ENCODE data around the gene NFIA. TPM values are rescaled to one million over a fixed set of nuclear protein-coding genes. Genes with fewer than 3 reads are reported as not detected.

The NFIA gene
- total RNA-seq, 1 experiment from 2014 or later = 38.6 TPM

GRCh38 chr1:61433646-61434045 is 351.3 kb downstream of the NFIA start:
- intact Hi-C loops (cut with micrococcal nuclease; ENCODE audit: unreplicated experiment) = no loop called here
- TF ChIP-seq CTCF (IDR thresholded peaks at IDR 0.05; ENCODE audit: unreplicated experiment) = no peak
- Mint-ChIP-seq H3K4me1 (ENCODE audit: low read depth, unreplicated experiment) (peaks cover 50% of the 10 kb centered on the region), H3K4me3 (ENCODE audit: low read depth, unreplicated experiment) (no peak overlapping the region), H3K27ac (ENCODE audit: unreplicated experiment) (peak overlapping the region; percentile 3), H3K27me3 (ENCODE audit: unreplicated experiment) (no peaks in the 10 kb centered on the region), H3K36me3 (ENCODE audit: insufficient read depth, unreplicated experiment) (no peaks in the 10 kb centered on the region), H3K9me3 (ENCODE audit: low read depth, unreplicated experiment) (no peaks in the 10 kb centered on the region)
- BruUV-seq (replicated peaks) = no TSS peak
- no peak for DNase-seq
- CTCF ChIA-PET = no interaction called here

- peak overlapping the region; percentile 3 for H3K27ac Mint-ChIP-seq (ENCODE audit: unreplicated experiment)
- H3K9me3 Mint-ChIP-seq (ENCODE audit: low read depth, unreplicated experiment) = no peaks in the 10 kb centered on the region
- intact Hi-C loops (cut with micrococcal nuclease; ENCODE audit: unreplicated experiment) = no loop called here
- CTCF ChIA-PET = no interaction called here
- H3K4me3 Mint-ChIP-seq (ENCODE audit: low read depth, unreplicated experiment) = no peak overlapping the region
- no TSS peak for BruUV-seq (replicated peaks)
- no peak for TF ChIP-seq CTCF (IDR thresholded peaks at IDR 0.05; ENCODE audit: unreplicated experiment)
- peaks cover 56% of the 10 kb centered on the region for H3K4me1 Mint-ChIP-seq (ENCODE audit: low read depth, unreplicated experiment)
- peak; percentile 32 for DNase-seq
- H3K36me3 Mint-ChIP-seq (ENCODE audit: insufficient read depth, unreplicated experiment) = no peaks in the 10 kb centered on the region
- H3K27me3 Mint-ChIP-seq (ENCODE audit: unreplicated experiment) = no peaks in the 10 kb centered on the region
Measured at GRCh38 chr1:61434276-61434675, 351.9 kb downstream of the NFIA start.

- no peaks in the 10 kb centered on the region for H3K36me3 Mint-ChIP-seq (ENCODE audit: insufficient read depth, unreplicated experiment)
- CTCF ChIA-PET = no interaction called here
- BruUV-seq (replicated peaks) = no TSS peak
- DNase-seq = no peak
- no peak for TF ChIP-seq CTCF (IDR thresholded peaks at IDR 0.05; ENCODE audit: unreplicated experiment)
- no peak overlapping the region for H3K27ac Mint-ChIP-seq (ENCODE audit: unreplicated experiment)
- H3K9me3 Mint-ChIP-seq (ENCODE audit: low read depth, unreplicated experiment) = no peaks in the 10 kb centered on the region
- no peaks in the 10 kb centered on the region for H3K27me3 Mint-ChIP-seq (ENCODE audit: unreplicated experiment)
- peaks cover 60% of the 10 kb centered on the region for H3K4me1 Mint-ChIP-seq (ENCODE audit: low read depth, unreplicated experiment)
- no peak overlapping the region for H3K4me3 Mint-ChIP-seq (ENCODE audit: low read depth, unreplicated experiment)
- intact Hi-C loops (cut with micrococcal nuclease; ENCODE audit: unreplicated experiment) = loop anchor here (5.0 kb wide), 1 partner anchor 148 kb away; no protein-coding TSS in a partner anchor
Measured at GRCh38 chr1:61435226-61435625, 352.9 kb downstream of the NFIA start.

- no peaks in the 10 kb centered on the region for H3K27me3 Mint-ChIP-seq (ENCODE audit: unreplicated experiment)
- H3K4me1 Mint-ChIP-seq (ENCODE audit: low read depth, unreplicated experiment) = peaks cover 60% of the 10 kb centered on the region
- TF ChIP-seq CTCF (IDR thresholded peaks at IDR 0.05; ENCODE audit: unreplicated experiment) = no peak
- no TSS peak for BruUV-seq (replicated peaks)
- H3K36me3 Mint-ChIP-seq (ENCODE audit: insufficient read depth, unreplicated experiment) = no peaks in the 10 kb centered on the region
- intact Hi-C loops (cut with micrococcal nuclease; ENCODE audit: unreplicated experiment) = loop anchor here (5.0 kb wide), 1 partner anchor 149 kb away; no protein-coding TSS in a partner anchor
- H3K9me3 Mint-ChIP-seq (ENCODE audit: low read depth, unreplicated experiment) = no peaks in the 10 kb centered on the region
- no peak overlapping the region for H3K4me3 Mint-ChIP-seq (ENCODE audit: low read depth, unreplicated experiment)
- no peak overlapping the region for H3K27ac Mint-ChIP-seq (ENCODE audit: unreplicated experiment)
- CTCF ChIA-PET = no interaction called here
- DNase-seq = no peak
Measured at GRCh38 chr1:61436016-61436415, 353.7 kb downstream of the NFIA start.

Data from Calu3 (cell line).